ENCODE data around the gene TPM2.

Gene TPM2

GRCh38 chr9:35673132-35674024 is 16.3 kb downstream of the TPM2 start, which contains the start of gene CA9:
CA9 (plus strand) TSS chr9:35673928; CDS start chr9:35673960, 32 bp downstream.
- no peak for DNase-seq

GRCh38 chr9:35669331-35670145 is 20.2 kb downstream of the TPM2 start:
- no peak for DNase-seq

- DNase-seq = no peak
Observed at GRCh38 chr9:35667939-35668338, 21.8 kb downstream of the TPM2 start.

- DNase-seq = no peak
Observed at GRCh38 chr9:35666549-35666948, 23.2 kb downstream of the TPM2 start.

GRCh38 chr9:35666045-35666444 is 23.7 kb downstream of the TPM2 start:
- DNase-seq = no peak

- DNase-seq = no peak
Observed at GRCh38 chr9:35665471-35665818, 24.3 kb downstream of the TPM2 start.

- DNase-seq = peak; percentile 68
Observed at GRCh38 chr9:35664531-35665470, 24.9 kb downstream of the TPM2 start, which contains the start of gene ARHGEF39. ARHGEF39 (minus strand) TSS chr9:35665195; CDS start chr9:35665169, 26 bp downstream.

GRCh38 chr9:35662437-35662836 is 27.3 kb downstream of the TPM2 start:
- DNase-seq = no peak

- DNase-seq = no peak
Observed at GRCh38 chr9:35661756-35662350, 27.9 kb downstream of the TPM2 start.

- no peak for DNase-seq
Observed at GRCh38 chr9:35660966-35661415, 28.7 kb downstream of the TPM2 start.

- no peak for DNase-seq
Observed at GRCh38 chr9:35659340-35659739, 30.4 kb downstream of the TPM2 start.

GRCh38 chr9:35658968-35659220 is 30.8 kb downstream of the TPM2 start:
- DNase-seq = no peak

- DNase-seq = peak; percentile 90
Observed at GRCh38 chr9:35658137-35658967, 31.4 kb downstream of the TPM2 start, which contains the start of gene CCDC107. CCDC107 (plus strand) TSS chr9:35658292; CDS start chr9:35658380, 88 bp downstream.

- peak; percentile 90 for DNase-seq
Observed at GRCh38 chr9:35657546-35658136, 32.1 kb downstream of the TPM2 start, which contains the start of gene RMRP. RMRP (minus strand) TSS chr9:35658019.

GRCh38 chr9:35656831-35657545 is 32.7 kb downstream of the TPM2 start:
- peak; percentile 39 for DNase-seq

GRCh38 chr9:35656348-35656747 is 33.4 kb downstream of the TPM2 start:
- DNase-seq = no peak

GRCh38 chr9:35653611-35654010 is 36.1 kb downstream of the TPM2 start:
- no peak for DNase-seq

- no peak for DNase-seq
Observed at GRCh38 chr9:35652829-35653209, 36.9 kb downstream of the TPM2 start.

- DNase-seq = no peak
Observed at GRCh38 chr9:35651956-35652828, 37.5 kb downstream of the TPM2 start.
